VCaP (cell line): ENCODE data around the gene ADPRH.

Experiments
- H3K27ac ChIP-seq: fragments of 450-650 bp; 2 replicates; pipeline ENCODE4 v1.5.1; 2017
- CTCF ChIP-seq: fragments of 450-650 bp; conservative IDR thresholded peaks from 2 replicates; pipeline ENCODE4 v1.5.1; 2017; ENCODE audit warnings: mild to moderate bottlenecking, moderate library complexity

ADPRH gene

GRCh38 chr3:119579366-119580066 is at the start of gene ADPRH:
Gene ADPRH (plus strand): TSS chr3:119579492. CDS start chr3:119582170, 2,678 bp downstream.
- peak within 1 kb of the TSS; percentile 90 for H3K27ac ChIP-seq
- no peak for TF ChIP-seq CTCF

GRCh38 chr3:119529883-119530282 is 49.4 kb upstream of the ADPRH start:
- no peak overlapping the region for H3K27ac ChIP-seq
- TF ChIP-seq CTCF, result no peak

GRCh38 chr3:119530456-119530855 is 48.8 kb upstream of the ADPRH start:
- TF ChIP-seq CTCF, result no peak
- H3K27ac ChIP-seq, result no peak overlapping the region

- no peak overlapping the region for H3K27ac ChIP-seq
- TF ChIP-seq CTCF, result no peak
These were observed 48.1 kb upstream of the ADPRH start for GRCh38 chr3:119531151-119531550.

GRCh38 chr3:119534296-119534695 is 45.0 kb upstream of the ADPRH start:
- TF ChIP-seq CTCF, result no peak
- H3K27ac ChIP-seq, result no peak overlapping the region

GRCh38 chr3:119536757-119537156 is 42.5 kb upstream of the ADPRH start:
- no peak overlapping the region for H3K27ac ChIP-seq
- no peak for TF ChIP-seq CTCF

- no peak for TF ChIP-seq CTCF
- no peak overlapping the region for H3K27ac ChIP-seq
These were observed 40.5 kb upstream of the ADPRH start for GRCh38 chr3:119538772-119539171.
